GM20000 (cell line): Measurements from ENCODE around the gene TGM3.

Experiments used
- DNase-seq: peaks from one replicate; pipeline ENCODE4 v3.0.0; 2012; ENCODE audit warnings: low spot score
- CTCF ChIP-seq: IDR thresholded peaks from 2 replicates; pipeline ENCODE4 v1.5.1; 2012; ENCODE audit warnings: mild to moderate bottlenecking, control low read depth; ENCODE audit errors: extremely low read depth, missing control alignments

TGM3 gene

GRCh38 chr20:2348336-2348735 is 52.5 kb downstream of the TGM3 start:
- TF ChIP-seq CTCF: no peak
- DNase-seq: no peak

GRCh38 chr20:2349801-2350200 is 54.0 kb downstream of the TGM3 start:
- no peak for TF ChIP-seq CTCF
- no peak for DNase-seq

- no peak for TF ChIP-seq CTCF
These were observed 54.8 kb downstream of the TGM3 start for GRCh38 chr20:2350606-2351005.

GRCh38 chr20:2353231-2353630 is 57.4 kb downstream of the TGM3 start:
- no peak for DNase-seq

More at GRCh38 chr20:2350606-2351005, 54.8 kb downstream of the TGM3 start:
- no peak for DNase-seq

GRCh38 chr20:2357114-2357513 is 61.3 kb downstream of the TGM3 start:
- no peak for TF ChIP-seq CTCF
- no peak for DNase-seq

More at GRCh38 chr20:2353231-2353630, 57.4 kb downstream of the TGM3 start:
- TF ChIP-seq CTCF: no peak

- DNase-seq: no peak
- no peak for TF ChIP-seq CTCF
These were observed 62.2 kb downstream of the TGM3 start for GRCh38 chr20:2358006-2358405.

GRCh38 chr20:2361035-2361593 is 65.3 kb downstream of the TGM3 start:
- DNase-seq: no peak
- no peak for TF ChIP-seq CTCF
